Measurements from ENCODE around the gene STOX1. TPM values are rescaled to one million over a fixed set of nuclear protein-coding genes. Genes with fewer than 3 reads are reported as not detected.
A peak's percentile ranks its signal among the peaks of the same experiment; 100 is the strongest.

STOX1 gene
- total and polyA plus RNA-seq, 2 of the 13 experiments (the other 11 are each of a cell fraction or from before 2014, with no cell fraction given), result 2.5 to 6.0 TPM

GRCh38 chr10:68901105-68901927 lies 74.0 kb downstream of the STOX1 start, which contains the start of gene DDX50 (continued):
- TF ChIP-seq PBX3 (CRISPR knock-in tag; IDR thresholded peaks at IDR 0.05; ENCODE audit: borderline replicate concordance) (0 out of 2 replicates have a peak, but pooled peaks have one; percentile 5), ZNF563 (CRISPR knock-in tag; IDR thresholded peaks at IDR 0.05) (no peak), HNF1B (CRISPR knock-in tag; IDR thresholded peaks at IDR 0.05) (peak; percentile 48), ZNF597 (CRISPR knock-in tag; IDR thresholded peaks at IDR 0.05) (no peak), ZNF350 (CRISPR knock-in tag; IDR thresholded peaks at IDR 0.05; ENCODE audit: borderline replicate concordance, low read depth) (no peak; the same call in 1 of the 2 replicates), MNT (IDR thresholded peaks at IDR 0.05) (peak; percentile 44; the same call in 1 of the 2 replicates), SPEN (CRISPR knock-in tag; IDR thresholded peaks at IDR 0.05; ENCODE audit: low read depth) (peak; percentile 82), ERF (CRISPR knock-in tag; IDR thresholded peaks at IDR 0.05) (0 out of 2 replicates have a peak, but pooled peaks have one; percentile 11), POLR2A (IDR thresholded peaks at IDR 0.05; ENCODE audit: insufficient read depth in 1 of 2, low read depth in 2 of 2, low read length in 2 of 2) (peak; percentile 42 to 79), RFXANK (CRISPR knock-in tag; IDR thresholded peaks at IDR 0.05) (0 out of 2 replicates have a peak, but pooled peaks have one; percentile 48), KMT2A (CRISPR knock-in tag; IDR thresholded peaks at IDR 0.05) (peak; percentile 56; the same call in 1 of the 2 replicates), SNAPC5 (CRISPR knock-in tag; IDR thresholded peaks at IDR 0.05; ENCODE audit: borderline replicate concordance) (no peak), ARNTL (CRISPR knock-in tag; IDR thresholded peaks at IDR 0.05) (no peak; the same call in 1 of the 2 replicates), SNRNP70 (IDR thresholded peaks at IDR 0.05; ENCODE audit: low read depth, low read length) (no peak), SIX1 (CRISPR knock-in tag; IDR thresholded peaks at IDR 0.05; ENCODE audit: borderline replicate concordance) (no peak), HDAC2 (CRISPR knock-in tag; IDR thresholded peaks at IDR 0.05) (no peak; the same call in 1 of the 2 replicates), ZFX (CRISPR knock-in tag; IDR thresholded peaks at IDR 0.05; ENCODE audit: low read depth) (peak; percentile 93), ZNF777 (CRISPR knock-in tag; IDR thresholded peaks at IDR 0.05) (no peak), ZNF549 (CRISPR knock-in tag; IDR thresholded peaks at IDR 0.05) (no peak), GLI4 (CRISPR knock-in tag; IDR thresholded peaks at IDR 0.05; ENCODE audit: borderline replicate concordance) (no peak; the same call in 1 of the 2 replicates)
